AG09319 (cell line): ENCODE results near the gene CTBP1.

Experiments used
- DNase-seq: peaks from one replicate; pipeline ENCODE4 v3.0.0-alpha.2; 2010; ENCODE audit warnings: low read depth; ENCODE audit errors: extremely low read depth
- TF ChIP-seq, protein P1 (sequence below): IDR thresholded peaks from 2 replicates; pipeline ENCODE4 v1.5.1; 2011; ENCODE audit warnings: low read depth, mild to moderate bottlenecking, inconsistent platforms, low read length, moderate library complexity

Gene CTBP1

DNA sequence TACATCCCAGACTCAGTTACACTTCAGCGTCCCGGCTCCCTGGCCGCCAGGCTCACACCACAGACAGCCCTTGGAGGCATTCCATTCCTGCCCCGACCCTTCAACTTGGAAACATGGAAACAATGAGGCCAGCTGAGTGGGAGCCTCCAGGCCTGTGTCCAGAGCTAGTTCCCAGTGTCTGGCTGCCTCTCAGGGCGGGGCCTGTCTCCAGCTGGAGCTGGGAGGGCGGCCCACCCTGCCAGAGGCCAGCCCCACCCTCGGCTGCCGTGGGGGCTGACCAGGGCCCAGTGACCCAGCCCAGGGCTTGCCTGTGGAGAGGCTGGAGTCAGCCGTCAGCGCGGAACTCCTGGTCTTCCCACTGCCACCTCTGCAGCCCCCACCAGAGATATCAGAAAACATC is 39.1 kb downstream of the CTBP1 start:
- DNase-seq: peak; percentile 44

DNA sequence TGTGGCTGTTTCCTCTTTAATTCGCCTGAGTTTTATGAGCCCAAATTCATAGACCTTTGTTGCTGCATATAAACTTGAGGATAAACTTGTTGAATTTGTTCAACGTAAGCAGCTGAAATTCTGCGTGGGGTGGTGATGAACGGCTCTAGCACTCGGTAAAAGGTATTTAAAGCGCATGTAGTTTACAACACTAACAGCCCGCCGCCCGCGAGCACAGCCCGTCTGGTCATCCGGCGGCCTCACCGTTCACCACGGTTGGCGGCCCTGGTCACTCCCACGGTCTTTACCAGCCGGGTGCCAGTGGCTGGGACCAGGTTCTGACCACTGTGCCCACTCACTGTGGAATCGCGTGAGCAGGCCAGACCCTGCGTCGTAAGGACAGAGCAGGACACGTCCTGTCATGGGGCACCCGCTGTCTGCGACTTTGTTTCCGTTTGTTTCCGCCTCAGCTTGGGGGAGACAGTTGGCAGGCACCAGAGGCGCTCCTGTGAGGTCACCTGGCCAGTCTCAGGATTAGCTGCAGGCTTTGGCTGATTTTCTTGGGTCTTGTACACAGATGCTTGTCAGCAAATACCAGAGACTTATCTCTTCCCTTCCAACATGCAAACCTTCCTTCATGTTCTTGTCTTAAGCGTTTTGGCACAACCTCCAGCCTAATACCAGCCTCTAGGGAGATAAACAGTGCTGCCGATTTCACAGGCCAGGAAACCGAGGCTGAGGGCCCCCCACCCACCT is 39.8 kb downstream of the CTBP1 start:
- TF ChIP-seq, protein P1, sequence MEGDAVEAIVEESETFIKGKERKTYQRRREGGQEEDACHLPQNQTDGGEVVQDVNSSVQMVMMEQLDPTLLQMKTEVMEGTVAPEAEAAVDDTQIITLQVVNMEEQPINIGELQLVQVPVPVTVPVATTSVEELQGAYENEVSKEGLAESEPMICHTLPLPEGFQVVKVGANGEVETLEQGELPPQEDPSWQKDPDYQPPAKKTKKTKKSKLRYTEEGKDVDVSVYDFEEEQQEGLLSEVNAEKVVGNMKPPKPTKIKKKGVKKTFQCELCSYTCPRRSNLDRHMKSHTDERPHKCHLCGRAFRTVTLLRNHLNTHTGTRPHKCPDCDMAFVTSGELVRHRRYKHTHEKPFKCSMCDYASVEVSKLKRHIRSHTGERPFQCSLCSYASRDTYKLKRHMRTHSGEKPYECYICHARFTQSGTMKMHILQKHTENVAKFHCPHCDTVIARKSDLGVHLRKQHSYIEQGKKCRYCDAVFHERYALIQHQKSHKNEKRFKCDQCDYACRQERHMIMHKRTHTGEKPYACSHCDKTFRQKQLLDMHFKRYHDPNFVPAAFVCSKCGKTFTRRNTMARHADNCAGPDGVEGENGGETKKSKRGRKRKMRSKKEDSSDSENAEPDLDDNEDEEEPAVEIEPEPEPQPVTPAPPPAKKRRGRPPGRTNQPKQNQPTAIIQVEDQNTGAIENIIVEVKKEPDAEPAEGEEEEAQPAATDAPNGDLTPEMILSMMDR: no peak
- no peak for DNase-seq

More for the DNA sequence above, 39.1 kb downstream of the CTBP1 start:
- TF ChIP-seq, protein P1: no peak

DNA sequence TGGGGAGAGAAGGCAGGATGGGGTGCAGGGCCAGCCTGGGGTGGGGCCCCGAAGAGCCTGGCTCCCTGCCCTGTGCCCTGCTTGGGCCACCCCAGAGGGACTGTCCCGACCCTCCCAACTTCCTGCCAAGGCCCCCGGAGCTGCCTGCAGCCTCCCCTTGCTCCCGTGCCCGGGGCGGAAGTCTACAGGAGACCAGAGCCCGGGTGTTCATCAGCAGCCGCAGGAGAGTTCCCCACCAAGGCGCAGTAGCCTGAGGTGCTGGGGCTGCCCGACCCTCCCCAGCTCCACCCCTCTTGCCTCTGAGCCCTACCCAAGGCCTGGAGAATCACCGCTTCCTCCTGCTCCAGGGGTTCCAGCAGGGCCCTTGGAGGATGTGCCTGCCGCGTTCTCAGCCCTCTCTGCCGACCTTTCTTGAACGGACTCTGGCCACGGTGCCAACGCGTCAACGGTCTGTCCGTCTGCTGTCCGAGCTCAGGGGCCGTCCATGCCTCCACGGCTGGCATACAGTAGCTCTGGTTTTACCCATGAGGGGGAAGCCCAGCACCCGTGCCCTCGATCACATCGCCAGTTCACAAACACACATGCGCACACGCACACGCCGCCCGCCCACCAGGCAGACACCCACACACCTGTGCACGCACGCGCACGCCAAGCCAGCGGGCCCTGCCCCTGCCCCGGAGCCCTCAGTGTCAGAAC is 40.5 kb downstream of the CTBP1 start:
- DNase-seq: no peak
- TF ChIP-seq, protein P1: no peak

DNA sequence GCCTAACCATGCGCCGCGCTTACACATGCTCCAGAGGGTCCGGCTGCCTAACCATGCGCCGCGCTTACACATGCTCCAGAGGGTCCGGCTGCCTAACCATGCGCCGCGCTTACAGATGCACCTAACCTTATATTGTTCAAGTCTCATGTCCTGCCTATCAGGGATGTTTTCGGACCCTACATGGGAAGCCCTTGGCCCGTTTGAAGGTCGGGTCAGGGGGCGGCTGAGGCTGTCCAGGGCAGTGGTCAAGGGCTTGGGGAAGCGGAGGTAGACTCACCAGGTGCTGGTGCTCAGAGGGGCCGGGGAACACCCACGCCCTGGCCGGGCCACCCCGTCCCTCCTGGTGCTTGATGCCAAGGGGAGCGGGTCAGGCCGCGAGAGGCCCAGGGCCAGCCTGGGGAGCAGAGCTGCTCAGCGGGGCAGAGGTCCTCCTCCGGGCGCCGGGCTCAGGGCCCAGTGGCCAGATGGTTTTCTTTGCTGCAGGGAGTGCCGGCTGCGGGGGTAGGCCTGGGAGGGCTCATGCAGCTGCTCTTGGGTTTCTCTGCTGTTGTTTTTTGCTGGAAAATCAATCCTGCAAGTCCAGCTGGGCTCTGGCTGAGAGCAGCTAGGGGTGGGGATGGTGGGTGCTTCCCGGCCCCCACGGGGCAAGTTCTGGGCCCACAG is 41.2 kb downstream of the CTBP1 start:
- TF ChIP-seq, protein P1: no peak
- DNase-seq: peak; percentile 58

DNA sequence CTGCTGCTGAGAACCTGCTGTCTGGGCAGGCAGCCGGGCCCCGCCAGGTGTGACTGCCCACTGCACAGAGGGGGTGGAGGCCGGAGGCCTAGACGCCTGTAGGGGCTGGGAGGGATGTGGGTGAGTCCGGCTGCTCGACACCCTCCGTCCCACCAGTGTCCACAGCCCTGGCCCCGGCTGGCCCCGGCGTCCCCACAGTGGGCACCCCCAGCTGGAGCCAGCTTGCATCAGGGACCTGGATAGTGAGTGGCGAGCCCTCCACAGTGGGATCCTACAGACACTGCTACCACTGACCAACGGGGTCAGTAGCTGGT is 41.8 kb downstream of the CTBP1 start:
- TF ChIP-seq, protein P1: no peak
- no peak for DNase-seq

DNA sequence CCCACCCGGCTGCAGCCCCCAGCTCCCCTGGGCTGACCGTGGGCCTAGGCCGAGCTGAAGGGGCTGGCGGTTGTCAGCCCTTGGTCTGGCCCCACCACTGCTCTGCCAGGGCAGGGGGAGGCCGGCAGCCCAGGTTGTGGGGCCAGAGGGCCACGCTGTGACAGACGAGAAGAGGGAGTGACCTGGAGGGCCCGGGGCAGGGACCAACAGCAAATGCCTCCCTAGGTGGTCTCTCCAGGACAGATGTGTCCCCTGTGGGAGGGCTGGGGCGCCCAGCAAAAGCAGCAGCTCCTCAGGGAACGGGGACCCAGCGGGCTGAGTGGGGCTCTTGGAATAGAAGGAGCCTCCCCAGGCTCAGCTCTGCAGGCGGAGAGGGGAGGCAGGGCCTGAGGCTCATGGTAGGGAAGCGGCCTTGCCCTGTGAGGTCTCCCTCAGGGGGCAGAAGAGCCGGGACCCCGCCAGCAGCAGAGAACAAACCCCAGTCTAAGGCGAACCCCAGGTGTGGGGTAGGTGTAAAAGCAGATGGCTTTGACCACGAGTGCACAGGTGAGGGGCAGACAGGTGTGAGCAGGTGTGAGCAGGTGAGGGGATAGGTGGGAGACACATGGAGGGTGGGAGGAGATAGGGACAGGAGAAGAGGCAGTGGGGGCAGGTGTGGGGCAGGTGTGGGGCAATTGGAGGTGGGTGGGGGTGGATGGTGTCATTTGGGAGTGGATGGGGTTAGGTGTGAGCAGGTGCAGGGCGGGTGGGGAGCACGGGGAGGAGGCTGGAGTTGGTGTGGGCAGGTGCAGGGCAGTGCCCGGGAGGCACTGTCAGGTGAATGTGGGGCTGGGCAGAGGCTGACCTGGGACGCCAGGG is 42.4 kb downstream of the CTBP1 start:
- TF ChIP-seq, protein P1: no peak
- no peak for DNase-seq
